ENCODE measurements around the gene TNS1. TPM values are rescaled to one million over a fixed set of nuclear protein-coding genes. Genes with fewer than 3 reads are reported as not detected.

The TNS1 gene
- total RNA-seq, 1 experiment from 2014 or later: 1.5 TPM

GRCh38 chr2:217986256-217986961 is 16.4 kb downstream of the TNS1 start:
- no peak overlapping the region for H2AFZ ChIP-seq (ENCODE audit: low read length)
- no peaks in the 10 kb centered on the region for H3K79me2 ChIP-seq (ENCODE audit: low read length)
- no peaks in the 10 kb centered on the region for H3K27me3 ChIP-seq (ENCODE audit: low read length)
- no peaks in the 10 kb centered on the region for H4K20me1 ChIP-seq (ENCODE audit: low read length)
- BruUV-seq (replicated peaks): no TSS peak
- no peaks in the 10 kb centered on the region for H3K36me3 ChIP-seq (ENCODE audit: low read depth, low read length)
- CTCF ChIA-PET: no interaction called here
- H3K9me3 ChIP-seq (ENCODE audit: low read length): no peaks in the 10 kb centered on the region
- no peak overlapping the region for H3K4me3 ChIP-seq (ENCODE audit: low read length)
- no peak overlapping the region for H3K27ac ChIP-seq (ENCODE audit: low read length)
- H3K9me2 ChIP-seq (replicated peaks; ENCODE audit: low read length): no peaks in the 10 kb centered on the region
- no peak overlapping the region for H3K4me2 ChIP-seq (ENCODE audit: low read length)
- no peaks in the 10 kb centered on the region for H3F3A ChIP-seq (ENCODE audit: low read length, unreplicated experiment)
- peaks cover 7% of the 10 kb centered on the region for H3K4me1 ChIP-seq (ENCODE audit: insufficient read depth, low read length)
- intact Hi-C loops (cut with micrococcal nuclease): no loop called here
- H3K9ac ChIP-seq (ENCODE audit: low read length): no peak overlapping the region
- TF ChIP-seq EZH2 (IDR thresholded peaks at IDR 0.05; ENCODE audit: low read length, unreplicated experiment) (no peak), CTCF (conservative IDR thresholded peaks at IDR 0.05; ENCODE audit: low read depth, low read length) (no peak), EZH2phosphoT487 (IDR thresholded peaks at IDR 0.05; ENCODE audit: borderline replicate concordance, low read length) (no peak)
- ATAC-seq: no peak
- POLR2A ChIA-PET (ENCODE audit: unreplicated experiment): no interaction called here
- DNase-seq: no peak

GRCh38 chr2:217983276-217984233 is 19.2 kb downstream of the TNS1 start:
- BruUV-seq (replicated peaks): no TSS peak

More at GRCh38 chr2:217983276-217984233, 19.2 kb downstream of the TNS1 start:
- intact Hi-C loops (cut with micrococcal nuclease): no loop called here
- no peaks in the 10 kb centered on the region for H3K79me2 ChIP-seq (ENCODE audit: low read length)
- no peaks in the 10 kb centered on the region for H3K9me3 ChIP-seq (ENCODE audit: low read length)
- H4K20me1 ChIP-seq (ENCODE audit: low read length): no peaks in the 10 kb centered on the region
- no peaks in the 10 kb centered on the region for H3F3A ChIP-seq (ENCODE audit: low read length, unreplicated experiment)
- H3K4me2 ChIP-seq (ENCODE audit: low read length): no peak overlapping the region
- ATAC-seq (no peak), DNase-seq (no peak)
- H3K36me3 ChIP-seq (ENCODE audit: low read depth, low read length): no peaks in the 10 kb centered on the region
- no peak overlapping the region for H2AFZ ChIP-seq (ENCODE audit: low read length)
- H3K4me1 ChIP-seq (ENCODE audit: insufficient read depth, low read length): peaks cover 7% of the 10 kb centered on the region; the same call in 1 of the 2 replicates
- no peak overlapping the region for H3K9ac ChIP-seq (ENCODE audit: low read length)
- peaks cover 8% of the 10 kb centered on the region for H3K27me3 ChIP-seq (ENCODE audit: low read length)
- TF ChIP-seq EZH2 (IDR thresholded peaks at IDR 0.05; ENCODE audit: low read length, unreplicated experiment) (no peak), EZH2phosphoT487 (IDR thresholded peaks at IDR 0.05; ENCODE audit: borderline replicate concordance, low read length) (no peak), CTCF (conservative IDR thresholded peaks at IDR 0.05; ENCODE audit: low read depth, low read length) (no peak)
- POLR2A ChIA-PET (ENCODE audit: unreplicated experiment): no interaction called here
- no peak overlapping the region for H3K27ac ChIP-seq (ENCODE audit: low read length)
- H3K4me3 ChIP-seq (ENCODE audit: low read length): no peak overlapping the region
- H3K9me2 ChIP-seq (replicated peaks; ENCODE audit: low read length): no peaks in the 10 kb centered on the region
- CTCF ChIA-PET: no interaction called here
